GM21619 (cell line): ENCODE results near the gene UTS2B.

Experiments
- ATAC-seq: cut with Tn5 transposase; IDR thresholded peaks from one replicate; pipeline ENCODE4 v1.9.1; 2021; ENCODE audit not compliant: unreplicated experiment

The UTS2B gene, protein sequence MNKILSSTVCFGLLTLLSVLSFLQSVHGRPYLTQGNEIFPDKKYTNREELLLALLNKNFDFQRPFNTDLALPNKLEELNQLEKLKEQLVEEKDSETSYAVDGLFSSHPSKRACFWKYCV

DNA sequence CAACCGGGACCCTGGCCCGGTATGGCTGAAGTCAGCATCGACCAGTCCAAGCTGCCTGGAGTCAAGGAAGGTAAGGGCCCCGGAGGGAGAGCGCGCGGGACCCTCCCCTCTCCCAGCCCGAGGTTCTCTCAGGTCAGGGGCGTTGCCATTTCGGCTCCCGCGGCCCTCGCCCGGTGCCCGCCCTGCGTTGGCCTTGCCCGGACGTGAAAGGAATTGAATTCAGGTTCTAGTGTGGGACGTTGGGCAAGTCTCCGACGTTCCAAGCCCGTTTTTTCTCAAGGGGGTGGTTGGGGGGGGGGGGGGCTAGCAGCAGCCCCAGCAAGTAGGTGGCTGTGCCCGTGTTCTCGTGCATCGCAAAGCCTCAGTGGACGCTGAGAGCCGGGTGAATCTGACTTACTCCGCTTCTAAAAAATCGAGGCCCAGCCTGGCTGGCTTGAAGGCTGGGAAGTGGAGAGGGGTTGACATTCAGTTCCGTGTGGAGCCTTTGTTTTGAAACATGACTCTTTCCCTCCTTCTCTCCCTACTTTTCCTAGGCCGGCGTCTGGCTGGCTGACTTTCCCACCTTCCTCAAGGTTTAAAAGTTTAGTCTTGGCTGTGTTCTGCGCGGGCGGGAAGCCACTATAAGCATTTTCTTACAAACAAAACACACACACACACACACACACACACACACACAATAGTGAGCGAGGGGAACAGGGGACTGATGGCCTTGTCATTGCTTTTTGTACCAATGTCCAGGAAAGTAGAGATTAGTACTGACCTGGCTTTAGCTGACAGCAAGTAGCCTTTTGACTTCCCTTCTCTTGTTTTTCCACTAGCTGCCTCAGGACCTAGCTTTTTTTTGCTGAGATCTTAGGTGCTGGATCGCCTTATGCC is at the start of gene UTS2B:
UTS2B (minus strand) TSS at position 873 of the 876 bp plus-strand sequence. CDS start 48,337 bp downstream, outside the sequence.
- peak; percentile 26 for ATAC-seq

GRCh38 chr3:191380001-191380400 is 49.7 kb upstream of the UTS2B start:
- ATAC-seq: no peak

DNA sequence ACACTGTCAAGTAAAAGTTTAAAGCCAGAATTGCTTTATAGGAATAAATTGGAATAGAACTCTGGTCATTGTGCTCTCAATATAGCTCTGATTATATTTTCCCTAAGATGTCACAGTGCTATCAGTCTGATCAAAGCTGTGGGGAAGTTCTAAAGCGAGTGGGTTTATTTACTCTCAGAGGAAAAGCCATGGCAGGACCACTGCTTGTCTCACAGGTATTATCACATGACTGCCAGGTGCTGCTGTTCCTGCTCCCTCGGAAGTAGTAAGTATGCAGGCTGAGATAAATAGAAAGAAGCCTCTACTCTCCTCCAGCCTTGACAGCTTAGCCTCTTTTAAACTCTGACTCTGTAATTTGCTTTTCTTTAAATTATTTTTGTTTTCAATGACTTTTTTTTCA is 49.1 kb upstream of the UTS2B start:
- ATAC-seq: no peak

DNA sequence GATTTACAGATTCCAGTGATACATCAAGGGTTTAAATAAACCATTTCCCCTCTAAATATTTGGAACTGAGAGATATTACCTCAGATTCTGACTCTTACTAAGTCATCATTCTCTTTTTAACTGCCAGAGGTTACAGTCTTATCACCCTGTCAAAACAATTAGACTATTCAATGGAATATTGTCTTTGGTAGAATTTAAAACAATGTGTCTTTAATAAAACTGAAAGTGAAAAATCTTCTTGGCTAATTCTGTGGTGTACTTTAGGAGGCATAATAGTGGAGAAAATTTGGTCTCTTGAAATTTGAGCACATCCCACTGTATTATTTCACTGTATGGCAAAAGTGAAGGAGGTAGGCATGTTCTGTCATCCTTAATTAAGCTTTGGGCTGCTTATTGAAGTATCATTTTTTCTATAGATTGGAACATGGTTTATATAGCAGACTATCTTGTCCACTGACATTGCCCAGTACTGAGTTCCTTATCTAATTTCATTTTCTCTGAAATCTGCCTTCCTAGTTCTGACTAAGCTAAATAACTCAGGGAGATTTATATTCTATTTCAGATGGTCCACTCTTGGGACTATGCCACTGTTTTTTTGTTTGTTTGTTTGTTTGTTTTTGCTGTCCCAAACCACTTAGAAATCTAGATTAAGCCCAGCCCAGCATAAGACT is 48.0 kb upstream of the UTS2B start:
- no peak for ATAC-seq

DNA sequence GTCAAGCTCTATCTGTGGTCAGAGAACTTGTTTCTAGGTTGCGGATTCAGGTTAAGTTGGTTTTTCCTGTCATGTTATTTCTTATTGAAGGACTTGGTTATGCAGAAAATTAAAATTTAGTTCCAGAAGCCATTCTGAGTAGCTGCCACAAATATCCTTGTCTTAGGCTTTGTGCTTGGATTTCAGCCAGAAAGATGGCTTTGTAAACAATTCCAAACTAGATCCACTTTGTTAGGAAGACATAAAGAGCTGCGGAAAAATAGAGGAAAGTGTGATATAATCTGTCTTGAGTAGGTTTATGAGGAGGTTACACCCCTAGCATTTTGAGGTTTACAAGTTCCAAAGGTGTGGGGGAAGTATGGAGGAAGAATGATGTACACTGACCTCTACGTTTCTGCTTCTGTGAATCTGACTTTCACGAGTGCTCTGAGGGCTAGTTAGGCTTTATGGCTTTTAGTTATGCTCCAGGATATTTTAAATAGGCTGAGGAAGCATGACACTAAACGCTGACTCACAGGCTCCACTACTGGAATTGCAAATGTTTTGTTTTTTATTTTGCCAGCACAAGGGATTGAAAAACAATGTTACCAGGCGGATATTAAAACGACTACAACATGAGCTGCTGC is 46.3 kb upstream of the UTS2B start:
- ATAC-seq: no peak

GRCh38 chr3:191373327-191373726 is 43.0 kb upstream of the UTS2B start:
- no peak for ATAC-seq

GRCh38 chr3:191372122-191372521 is 41.8 kb upstream of the UTS2B start:
- no peak for ATAC-seq

GRCh38 chr3:191369616-191370010 is 39.3 kb upstream of the UTS2B start:
- ATAC-seq: no peak

GRCh38 chr3:191368755-191369615 is 38.7 kb upstream of the UTS2B start:
- no peak for ATAC-seq

GRCh38 chr3:191366675-191367074 is 36.3 kb upstream of the UTS2B start:
- no peak for ATAC-seq

- ATAC-seq: no peak
Observed at GRCh38 chr3:191363221-191363620, 32.9 kb upstream of the UTS2B start.

DNA sequence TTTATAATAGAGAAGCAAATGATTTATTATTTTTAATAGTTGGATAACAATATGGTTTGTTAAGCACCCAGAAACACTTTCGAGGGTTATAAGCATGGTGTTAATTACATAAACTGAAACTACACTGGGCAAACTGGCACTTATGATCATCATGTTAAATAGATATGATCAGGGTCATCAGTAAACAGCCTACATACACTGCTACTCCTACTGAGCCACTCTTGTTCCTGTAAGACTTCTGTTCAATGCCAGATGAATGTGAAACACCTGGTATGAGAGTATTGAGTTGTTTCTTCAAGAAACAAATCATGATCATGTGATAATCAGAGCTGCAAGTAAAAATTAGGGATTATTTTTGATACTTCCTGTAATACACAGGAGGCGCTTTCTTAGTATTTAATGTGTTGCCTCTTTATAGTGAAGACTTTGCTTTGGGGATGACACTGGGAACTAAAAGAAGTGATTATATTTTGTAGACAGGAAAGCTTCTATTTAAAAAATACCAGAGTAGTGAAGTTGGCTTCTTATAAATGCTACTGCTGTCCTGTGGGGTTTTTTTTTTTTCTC is 32.3 kb upstream of the UTS2B start:
- no peak for ATAC-seq

DNA sequence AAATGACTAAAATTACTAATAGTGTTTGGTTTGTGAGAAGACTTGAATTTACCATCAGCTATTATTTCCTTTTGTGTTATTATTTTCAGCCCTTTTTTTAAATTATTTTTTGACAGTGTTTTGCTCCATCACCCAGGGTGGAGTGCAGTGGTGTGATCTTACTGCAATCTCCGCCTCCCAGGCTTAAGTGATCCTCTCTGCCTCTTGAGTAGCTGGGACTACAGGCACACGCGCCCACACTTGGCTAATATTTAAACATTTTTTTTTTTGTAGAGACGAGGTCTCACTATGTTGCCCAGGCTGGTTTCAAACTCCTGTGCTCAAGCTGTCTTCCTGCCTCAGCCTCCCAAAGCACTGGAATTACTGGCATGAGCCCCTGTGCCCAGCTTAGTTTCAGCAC is 31.7 kb upstream of the UTS2B start:
- no peak for ATAC-seq

DNA sequence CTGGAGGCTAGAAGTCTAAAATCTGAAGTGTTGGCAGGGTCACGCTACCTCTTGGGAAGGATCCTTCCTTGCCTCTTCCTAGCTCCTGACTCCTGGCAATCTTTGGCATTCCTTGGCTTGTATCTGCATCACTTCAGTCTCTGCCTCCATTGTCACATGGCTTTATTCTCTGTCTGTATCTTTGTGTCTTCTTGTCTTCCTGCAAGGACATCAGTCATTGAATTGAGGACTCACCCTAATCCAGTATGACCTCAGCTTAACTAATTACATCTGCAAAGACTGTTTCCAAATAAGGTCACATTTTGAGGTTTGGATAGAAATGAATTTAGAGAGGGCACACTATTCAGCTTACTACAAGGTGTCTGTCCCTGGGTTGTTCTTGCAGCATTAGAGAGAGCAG is 31.1 kb upstream of the UTS2B start:
- ATAC-seq: no peak

DNA sequence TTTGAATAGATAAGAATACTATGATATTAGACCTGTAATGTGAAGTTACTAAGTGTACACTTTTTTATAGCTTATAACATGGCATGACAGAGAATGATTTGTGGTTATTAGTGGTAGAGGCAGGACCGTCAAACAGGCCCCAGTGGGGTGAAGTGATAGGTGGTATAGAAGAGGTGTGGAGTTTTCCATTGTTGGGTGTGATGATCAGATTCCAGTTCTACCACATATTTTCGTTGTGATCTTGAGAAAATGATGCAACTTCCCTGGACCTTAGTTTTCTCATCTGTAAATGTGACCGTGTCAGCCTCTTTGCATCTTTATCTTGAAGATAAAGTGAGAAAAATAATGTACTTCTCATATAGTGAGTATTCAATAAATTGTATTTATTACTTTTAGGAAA is 30.3 kb upstream of the UTS2B start:
- ATAC-seq: no peak

DNA sequence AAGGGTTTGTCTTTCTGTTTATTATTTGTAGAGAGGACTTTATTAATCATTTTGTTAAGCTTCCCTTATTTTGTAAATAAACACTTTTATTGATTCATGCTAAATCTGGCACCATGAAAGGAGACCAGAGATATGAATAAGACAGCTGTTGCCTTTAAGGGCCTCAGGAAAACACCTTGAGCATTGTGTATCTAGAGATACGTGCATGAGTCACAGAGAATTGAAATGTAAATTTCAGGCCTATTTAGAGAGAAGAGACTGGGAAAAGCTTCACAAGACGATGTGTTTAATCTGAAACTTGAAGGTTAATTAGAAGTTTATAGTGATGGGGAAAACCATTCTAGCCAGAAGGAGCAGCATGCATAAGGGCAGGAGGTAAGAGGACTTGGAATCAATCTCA is 28.6 kb upstream of the UTS2B start:
- peak; percentile 29 for ATAC-seq

DNA sequence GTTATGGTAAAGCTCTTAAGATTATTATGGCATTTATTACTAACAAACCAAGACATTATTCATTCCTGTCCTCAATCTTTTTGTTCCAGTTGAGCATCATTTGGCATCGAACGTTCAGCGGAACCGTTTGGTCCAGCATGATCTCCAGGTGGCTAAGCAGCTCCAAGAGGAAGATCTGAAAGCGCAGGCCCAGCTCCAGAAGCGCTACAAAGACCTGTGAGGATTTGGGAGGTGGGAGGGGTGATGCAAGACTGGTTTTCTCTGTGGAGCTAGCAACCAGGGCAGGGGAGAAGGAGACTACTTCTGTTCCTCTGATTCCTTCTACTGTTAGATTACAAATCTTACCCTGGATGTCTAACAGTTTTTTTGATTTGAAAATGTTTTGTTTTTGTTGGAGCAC is 27.6 kb upstream of the UTS2B start:
- ATAC-seq: no peak

- no peak for ATAC-seq
Observed at GRCh38 chr3:191356631-191357439, 26.5 kb upstream of the UTS2B start.

GRCh38 chr3:191355406-191355805 is 25.1 kb upstream of the UTS2B start:
- peak; percentile 85 for ATAC-seq
